ENCODE measurements around the gene DNAH17. TPM values are rescaled to one million over a fixed set of nuclear protein-coding genes. Genes with fewer than 3 reads are reported as not detected.

The DNAH17 gene
- polyA plus RNA-seq, 1 experiment, result not detected

- H3K4me3 ChIP-seq (ENCODE audit: low read depth, low read length), result no peak overlapping the region
- no peak for DNase-seq (ENCODE audit: low read depth, low spot score)
- no peaks in the 10 kb centered on the region; the same call in 1 of the 2 replicates for H3K9me3 ChIP-seq (ENCODE audit: control insufficient read depth, insufficient read depth, low read length)
- ChIA-PET CTCF (interaction anchor here (0.6 kb wide), 1 partner anchor 386 kb away, joined by 4 read pairs; no protein-coding TSS in a partner anchor), POLR2A (no interaction called here)
- no peaks in the 10 kb centered on the region for H3K27me3 ChIP-seq (ENCODE audit: control insufficient read depth, insufficient read depth, low read length)
- no peak for TF ChIP-seq CTCF (IDR thresholded peaks at IDR 0.05; ENCODE audit: low read depth, low read length)
- no peak overlapping the region for H3K27ac ChIP-seq (ENCODE audit: low read depth, low read length)
These were observed 150.8 kb downstream of the DNAH17 start for GRCh38 chr17:78426293-78426879.

DNA sequence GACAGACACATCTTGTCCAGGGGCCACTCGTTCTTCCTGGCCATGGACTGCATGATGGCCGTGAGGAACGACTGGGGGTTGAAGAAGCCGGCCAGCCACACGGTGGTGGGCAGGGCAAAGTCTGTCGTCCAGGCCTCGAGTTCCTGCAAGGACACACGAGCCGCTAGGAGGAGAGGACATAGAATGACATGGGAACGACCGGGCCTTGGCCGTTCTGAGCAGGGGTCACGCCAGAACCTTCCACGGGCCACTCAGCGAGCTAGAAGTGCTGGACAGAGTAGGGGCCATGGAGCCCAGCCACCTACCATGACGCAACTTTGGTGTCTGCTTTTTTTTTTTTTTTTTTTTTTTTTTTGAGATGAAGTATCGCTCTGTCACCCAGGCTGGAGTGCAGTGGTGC, 151.8 kb downstream of the DNAH17 start:
- ChIA-PET POLR2A (no interaction called here), CTCF (interaction anchor here (0.7 kb wide), 1 partner anchor 13 kb away, joined by 3 read pairs; no protein-coding TSS in a partner anchor)
- Histone ChIP-seq H3K27ac (ENCODE audit: low read depth, low read length) (no peak overlapping the region), H3K9me3 (ENCODE audit: control insufficient read depth, insufficient read depth, low read length) (no peaks in the 10 kb centered on the region; the same call in 1 of the 2 replicates), H3K27me3 (ENCODE audit: control insufficient read depth, insufficient read depth, low read length) (no peaks in the 10 kb centered on the region), H3K4me3 (ENCODE audit: low read depth, low read length) (no peak overlapping the region)
- no peak for TF ChIP-seq CTCF (IDR thresholded peaks at IDR 0.05; ENCODE audit: low read depth, low read length)
- DNase-seq (ENCODE audit: low read depth, low spot score), result no peak

- Histone ChIP-seq H3K9me3 (ENCODE audit: control insufficient read depth, insufficient read depth, low read length) (no peaks in the 10 kb centered on the region; the same call in 1 of the 2 replicates), H3K4me3 (ENCODE audit: low read depth, low read length) (no peak overlapping the region), H3K27me3 (ENCODE audit: control insufficient read depth, insufficient read depth, low read length) (no peaks in the 10 kb centered on the region), H3K27ac (ENCODE audit: low read depth, low read length) (no peak overlapping the region)
- ChIA-PET CTCF (interaction anchor here (0.6 to 4.0 kb wide), 6 partner anchors 13 to 284 kb away, joined by 3 to 23 read pairs (median 10); partner anchors contain the start of gene SOCS3), POLR2A (no interaction called here)
- TF ChIP-seq CTCF (IDR thresholded peaks at IDR 0.05; ENCODE audit: low read depth, low read length), result no peak
- DNase-seq (ENCODE audit: low read depth, low spot score), result no peak
These were observed 153.1 kb downstream of the DNAH17 start for GRCh38 chr17:78423961-78424675.

DNA sequence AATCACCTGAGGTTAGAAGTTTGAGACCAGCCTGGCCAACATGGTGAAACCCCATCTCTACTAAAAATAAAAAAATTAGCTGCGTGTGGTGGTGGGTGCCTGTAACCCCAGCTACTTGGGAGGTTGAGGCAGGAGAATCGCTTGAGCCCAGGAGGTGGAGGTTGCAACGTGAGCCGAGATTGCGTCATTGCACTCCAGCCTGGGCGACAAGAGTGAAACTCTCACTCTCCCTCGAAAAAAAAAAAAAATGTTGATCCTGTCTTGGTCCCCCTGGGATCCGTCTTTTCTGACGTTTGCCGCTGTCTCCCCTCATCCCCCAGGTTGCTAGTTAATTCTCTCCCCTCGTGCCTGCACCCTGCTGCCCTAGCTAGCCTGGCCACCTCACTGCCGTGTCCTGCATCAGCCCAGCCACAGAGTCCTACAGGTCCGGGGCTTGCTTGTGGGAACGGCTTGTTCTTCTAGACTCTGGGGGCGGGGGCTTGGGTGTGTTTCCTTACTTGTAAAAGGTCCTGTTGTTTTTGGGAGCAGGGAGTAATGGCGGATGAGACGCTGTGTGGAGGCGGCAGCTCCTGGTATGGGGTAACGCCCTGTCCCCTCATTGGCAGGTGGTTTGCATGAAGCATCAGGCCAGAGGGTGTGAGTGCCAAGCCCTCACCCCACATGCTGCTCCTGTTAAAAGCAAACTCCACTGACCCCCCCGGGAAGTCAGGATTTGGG, 154.2 kb downstream of the DNAH17 start:
- DNase-seq (ENCODE audit: low read depth, low spot score), result no peak
- ChIA-PET POLR2A (no interaction called here), CTCF (interaction anchor here (0.6 to 4.0 kb wide), 24 partner anchors 10 to 376 kb away, joined by 3 to 58 read pairs (median 6); partner anchors contain the start of gene SOCS3)
- H3K27ac ChIP-seq (ENCODE audit: low read depth, low read length), result no peak overlapping the region
- no peak overlapping the region for H3K4me3 ChIP-seq (ENCODE audit: low read depth, low read length)
- no peak for TF ChIP-seq CTCF (IDR thresholded peaks at IDR 0.05; ENCODE audit: low read depth, low read length)
- no peaks in the 10 kb centered on the region for H3K27me3 ChIP-seq (ENCODE audit: control insufficient read depth, insufficient read depth, low read length)
- no peaks in the 10 kb centered on the region; the same call in 1 of the 2 replicates for H3K9me3 ChIP-seq (ENCODE audit: control insufficient read depth, insufficient read depth, low read length)
